ENCODE data around the gene AGPS. TPM values are rescaled to one million over a fixed set of nuclear protein-coding genes. Genes with fewer than 3 reads are reported as not detected.

AGPS gene
- total and polyA plus RNA-seq, 9 of the 15 experiments (the other 6 are each of a cell fraction or from before 2014, with no cell fraction given) = 15.5 to 211 (median 63.1) TPM

DNA sequence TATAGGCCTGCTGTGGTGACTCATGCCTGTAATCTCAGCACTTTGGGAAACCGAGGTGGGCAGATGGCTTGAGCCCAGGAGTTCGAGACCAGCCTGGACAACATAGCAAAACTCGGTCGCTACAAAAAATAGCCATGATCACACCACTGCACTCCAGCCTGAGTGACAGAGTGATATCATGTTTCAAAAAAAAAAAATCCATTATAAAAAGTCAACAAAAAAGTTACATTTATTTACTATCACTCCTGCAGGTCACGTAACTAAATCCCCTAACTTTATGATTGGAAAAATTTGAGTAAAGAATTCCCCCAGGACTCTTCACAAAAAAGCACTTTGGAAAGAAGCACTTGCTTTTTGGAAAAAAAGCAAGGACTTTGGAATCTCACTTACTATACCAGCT is 46.4 kb upstream of the AGPS start:
- ChIA-PET CTCF (ENCODE audit: low intra/inter-chr PET ratio) (no interaction called here), POLR2A (interaction anchor here (0.6 to 1.1 kb wide), 2 partner anchors 14 to 151 kb away, joined by 3 to 4 read pairs; no protein-coding TSS in a partner anchor)
- in situ Hi-C loops (cut with MboI) = loop anchor here (5.0 kb wide), 1 partner anchor 86 kb away; no protein-coding TSS in a partner anchor
- TF ChIP-seq ZNF780A (CRISPR knock-in tag; IDR thresholded peaks at IDR 0.05) (no peak), POU5F1 (IDR thresholded peaks at IDR 0.05; ENCODE audit: borderline replicate concordance, low read depth, low read length, partially characterized antibody) (no peak), PRMT5 (CRISPR knock-in tag; IDR thresholded peaks at IDR 0.05) (no peak), ZNF408 (CRISPR knock-in tag; IDR thresholded peaks at IDR 0.05; ENCODE audit: low read depth) (no peak), SRSF1 (IDR thresholded peaks at IDR 0.05; ENCODE audit: low read depth, low read length) (no peak), CXXC5 (CRISPR knock-in tag; IDR thresholded peaks at IDR 0.05) (no peak), RBM34 (IDR thresholded peaks at IDR 0.05; ENCODE audit: borderline replicate concordance, insufficient read depth, low read length) (no peak), SPI1 (IDR thresholded peaks at IDR 0.05; ENCODE audit: borderline replicate concordance, low read depth, low read length) (no peak), POLR2G (IDR thresholded peaks at IDR 0.05; ENCODE audit: low read depth, low read length) (no peak)
- TF ChIP-seq, protein P1, sequence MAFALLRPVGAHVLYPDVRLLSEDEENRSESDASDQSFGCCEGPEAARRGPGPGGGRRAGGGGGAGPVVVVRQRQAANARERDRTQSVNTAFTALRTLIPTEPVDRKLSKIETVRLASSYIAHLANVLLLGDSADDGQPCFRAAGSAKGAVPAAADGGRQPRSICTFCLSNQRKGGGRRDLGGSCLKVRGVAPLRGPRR (CRISPR knock-in tag; IDR thresholded peaks at IDR 0.05) = no peak
- TF ChIP-seq, protein P2, sequence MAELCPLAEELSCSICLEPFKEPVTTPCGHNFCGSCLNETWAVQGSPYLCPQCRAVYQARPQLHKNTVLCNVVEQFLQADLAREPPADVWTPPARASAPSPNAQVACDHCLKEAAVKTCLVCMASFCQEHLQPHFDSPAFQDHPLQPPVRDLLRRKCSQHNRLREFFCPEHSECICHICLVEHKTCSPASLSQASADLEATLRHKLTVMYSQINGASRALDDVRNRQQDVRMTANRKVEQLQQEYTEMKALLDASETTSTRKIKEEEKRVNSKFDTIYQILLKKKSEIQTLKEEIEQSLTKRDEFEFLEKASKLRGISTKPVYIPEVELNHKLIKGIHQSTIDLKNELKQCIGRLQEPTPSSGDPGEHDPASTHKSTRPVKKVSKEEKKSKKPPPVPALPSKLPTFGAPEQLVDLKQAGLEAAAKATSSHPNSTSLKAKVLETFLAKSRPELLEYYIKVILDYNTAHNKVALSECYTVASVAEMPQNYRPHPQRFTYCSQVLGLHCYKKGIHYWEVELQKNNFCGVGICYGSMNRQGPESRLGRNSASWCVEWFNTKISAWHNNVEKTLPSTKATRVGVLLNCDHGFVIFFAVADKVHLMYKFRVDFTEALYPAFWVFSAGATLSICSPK (IDR thresholded peaks at IDR 0.05; ENCODE audit: borderline replicate concordance) = no peak
- TF ChIP-seq, protein P3, sequence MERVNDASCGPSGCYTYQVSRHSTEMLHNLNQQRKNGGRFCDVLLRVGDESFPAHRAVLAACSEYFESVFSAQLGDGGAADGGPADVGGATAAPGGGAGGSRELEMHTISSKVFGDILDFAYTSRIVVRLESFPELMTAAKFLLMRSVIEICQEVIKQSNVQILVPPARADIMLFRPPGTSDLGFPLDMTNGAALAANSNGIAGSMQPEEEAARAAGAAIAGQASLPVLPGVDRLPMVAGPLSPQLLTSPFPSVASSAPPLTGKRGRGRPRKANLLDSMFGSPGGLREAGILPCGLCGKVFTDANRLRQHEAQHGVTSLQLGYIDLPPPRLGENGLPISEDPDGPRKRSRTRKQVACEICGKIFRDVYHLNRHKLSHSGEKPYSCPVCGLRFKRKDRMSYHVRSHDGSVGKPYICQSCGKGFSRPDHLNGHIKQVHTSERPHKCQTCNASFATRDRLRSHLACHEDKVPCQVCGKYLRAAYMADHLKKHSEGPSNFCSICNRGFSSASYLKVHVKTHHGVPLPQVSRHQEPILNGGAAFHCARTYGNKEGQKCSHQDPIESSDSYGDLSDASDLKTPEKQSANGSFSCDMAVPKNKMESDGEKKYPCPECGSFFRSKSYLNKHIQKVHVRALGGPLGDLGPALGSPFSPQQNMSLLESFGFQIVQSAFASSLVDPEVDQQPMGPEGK (CRISPR knock-in tag; IDR thresholded peaks at IDR 0.05; ENCODE audit: borderline replicate concordance) = no peak

More for the DNA sequence above, 46.4 kb upstream of the AGPS start:
- no TSS peak for BruUV-seq (replicated peaks)
- Histone ChIP-seq H3K79me2 (ENCODE audit: control insufficient read depth, insufficient read depth, low read length) (no peaks in the 10 kb centered on the region), H3K4me1 (replicated peaks in 1 of 2; ENCODE audit: control insufficient read depth in 2 of 2, insufficient read depth in 2 of 2, low read length in 2 of 2) (no peaks in the 10 kb centered on the region), H3K36me3 (ENCODE audit: control insufficient read depth, insufficient read depth, low read length) (no peaks in the 10 kb centered on the region; the same call in 1 of the 3 replicates), H4K20me1 (replicated peaks; ENCODE audit: control insufficient read depth, insufficient read depth, low read length) (no peaks in the 10 kb centered on the region), H3K9me3 (replicated peaks; ENCODE audit: control insufficient read depth, insufficient read depth, low read depth, low read length) (no peaks in the 10 kb centered on the region; the same call in 1 of the 2 replicates), H2AFZ (ENCODE audit: low read depth, low read length) (no peak overlapping the region), H3K9ac (ENCODE audit: insufficient read depth in 1 of 2, low read depth in 2 of 2, low read length in 2 of 2) (no peak overlapping the region), H3K27me3 (ENCODE audit: control insufficient read depth in 2 of 2, insufficient read depth in 2 of 2, low read length in 2 of 2) (no peaks in the 10 kb centered on the region), H3K4me2 (ENCODE audit: insufficient read depth, low read length) (no peak overlapping the region), H3K4me3 (no peak overlapping the region), H3K9me1 (ENCODE audit: control insufficient read depth, insufficient read depth, low read length) (no peaks in the 10 kb centered on the region), H3K27ac (ENCODE audit: extremely low read depth, low read depth, low read length) (no peak overlapping the region)
- no peak for ATAC-seq
- no peak for FAIRE-seq
- no peak for DNase-seq (ENCODE audit: extremely low read depth in 1 of 4, low spot score in 3 of 4)
- WGBS (ENCODE audit: insufficient coverage, low coverage, missing lambda C conversion rate) = 46% methylated on average over 5 of the region's 5 CpGs
- intact Hi-C loops (cut with micrococcal nuclease) = no loop called here
